Activated naive CD8-positive, alpha-beta T cell treated with anti-CD3 and anti-CD28 coated beads, Interleukin-2, amount 50 U/mL, for 24 hours (primary cell): Measurements from ENCODE around the gene PPHLN1.
A peak's percentile ranks its signal among the peaks of the same experiment; 100 is the strongest.

Experiments
- ATAC-seq: fragments of 150-1000 bp; cut with Tn5 transposase; one replicate; pipeline ENCODE4 v1.10.0; 2021
- DNase-seq: peaks from one replicate; pipeline ENCODE4 v3.0.0; 2021
- H3K27ac Mint-ChIP-seq: one replicate; pipeline ENCODE4 v1.8.0; 2021; ENCODE audit warnings: mild to moderate bottlenecking, mixed read lengths
- H3K27me3 Mint-ChIP-seq: one replicate; pipeline ENCODE4 v1.8.0; 2021; ENCODE audit warnings: mixed read lengths
- H3K36me3 Mint-ChIP-seq: one replicate; pipeline ENCODE4 v1.8.0; 2021; ENCODE audit warnings: low read depth, mixed read lengths
- H3K4me1 Mint-ChIP-seq: one replicate; pipeline ENCODE4 v1.8.0; 2021; ENCODE audit warnings: mixed read lengths
- H3K4me3 Mint-ChIP-seq: one replicate; pipeline ENCODE4 v1.8.0; 2021; ENCODE audit warnings: mild to moderate bottlenecking, moderate library complexity, mixed read lengths
- H3K9me3 Mint-ChIP-seq: one replicate; pipeline ENCODE4 v1.8.0; 2021; ENCODE audit warnings: mixed read lengths

PPHLN1 gene, protein sequence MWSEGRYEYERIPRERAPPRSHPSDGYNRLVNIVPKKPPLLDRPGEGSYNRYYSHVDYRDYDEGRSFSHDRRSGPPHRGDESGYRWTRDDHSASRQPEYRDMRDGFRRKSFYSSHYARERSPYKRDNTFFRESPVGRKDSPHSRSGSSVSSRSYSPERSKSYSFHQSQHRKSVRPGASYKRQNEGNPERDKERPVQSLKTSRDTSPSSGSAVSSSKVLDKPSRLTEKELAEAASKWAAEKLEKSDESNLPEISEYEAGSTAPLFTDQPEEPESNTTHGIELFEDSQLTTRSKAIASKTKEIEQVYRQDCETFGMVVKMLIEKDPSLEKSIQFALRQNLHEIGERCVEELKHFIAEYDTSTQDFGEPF

DNA sequence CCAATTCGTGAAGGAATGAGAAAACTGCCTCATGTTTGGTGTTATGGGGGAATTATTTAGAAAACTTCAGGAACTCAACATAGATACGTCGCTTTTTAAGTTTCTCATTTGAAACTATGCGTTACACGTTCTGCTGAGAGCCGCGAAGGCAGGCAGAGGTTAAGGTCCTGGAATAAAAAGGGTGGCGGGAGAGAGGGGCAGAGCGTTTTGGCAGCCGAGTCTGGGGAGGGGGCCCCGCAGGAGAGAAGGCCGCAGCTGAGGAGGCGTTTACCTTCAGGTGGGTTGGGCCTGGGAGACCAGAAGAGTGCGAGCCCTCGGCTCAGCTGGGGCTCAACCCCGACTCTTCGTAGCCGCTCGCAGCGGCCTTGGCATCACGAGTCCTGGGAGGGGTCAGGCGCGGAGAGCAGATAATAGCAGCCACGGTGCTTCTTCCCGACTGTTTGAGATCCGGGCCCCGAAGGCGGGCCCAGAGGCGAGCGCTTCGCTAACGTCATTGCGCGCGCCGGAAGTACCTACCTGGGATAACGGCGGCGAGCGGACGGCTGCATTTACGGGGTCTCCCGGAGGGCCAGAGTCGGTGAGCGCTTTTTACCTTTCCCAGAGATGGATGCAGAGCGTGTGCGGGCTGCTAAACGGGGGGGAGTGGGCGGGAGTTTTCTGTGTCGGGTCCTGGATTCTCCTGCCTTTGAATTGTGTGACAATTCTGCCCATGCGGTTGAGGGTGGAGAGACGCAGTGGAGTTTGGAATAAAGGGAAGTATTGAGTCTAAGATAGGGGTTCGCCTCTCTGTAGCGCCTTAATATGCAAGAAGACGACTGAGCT lies at the start of gene PPHLN1, which contains the start of gene ZCRB1:
TSS of gene PPHLN1 (plus strand) at position 515 of the 822 bp plus-strand sequence. CDS start 9,736 bp downstream, outside the sequence.
TSS of gene ZCRB1 (minus strand) at position 442 of the 822 bp plus-strand sequence. CDS start 1,992 bp downstream, outside the sequence.
- Mint-ChIP-seq H3K27ac (peak within 1 kb of the TSS; percentile 94), H3K9me3 (no peaks in the 10 kb centered on the region), H3K36me3 (peaks cover 13% of the 10 kb centered on the region), H3K4me1 (peaks cover 47% of the 10 kb centered on the region), H3K27me3 (no peaks in the 10 kb centered on the region), H3K4me3 (peak within 1 kb of the TSS; percentile 95)
- ATAC-seq (peak; percentile 96), DNase-seq (peak; percentile 87)

DNA sequence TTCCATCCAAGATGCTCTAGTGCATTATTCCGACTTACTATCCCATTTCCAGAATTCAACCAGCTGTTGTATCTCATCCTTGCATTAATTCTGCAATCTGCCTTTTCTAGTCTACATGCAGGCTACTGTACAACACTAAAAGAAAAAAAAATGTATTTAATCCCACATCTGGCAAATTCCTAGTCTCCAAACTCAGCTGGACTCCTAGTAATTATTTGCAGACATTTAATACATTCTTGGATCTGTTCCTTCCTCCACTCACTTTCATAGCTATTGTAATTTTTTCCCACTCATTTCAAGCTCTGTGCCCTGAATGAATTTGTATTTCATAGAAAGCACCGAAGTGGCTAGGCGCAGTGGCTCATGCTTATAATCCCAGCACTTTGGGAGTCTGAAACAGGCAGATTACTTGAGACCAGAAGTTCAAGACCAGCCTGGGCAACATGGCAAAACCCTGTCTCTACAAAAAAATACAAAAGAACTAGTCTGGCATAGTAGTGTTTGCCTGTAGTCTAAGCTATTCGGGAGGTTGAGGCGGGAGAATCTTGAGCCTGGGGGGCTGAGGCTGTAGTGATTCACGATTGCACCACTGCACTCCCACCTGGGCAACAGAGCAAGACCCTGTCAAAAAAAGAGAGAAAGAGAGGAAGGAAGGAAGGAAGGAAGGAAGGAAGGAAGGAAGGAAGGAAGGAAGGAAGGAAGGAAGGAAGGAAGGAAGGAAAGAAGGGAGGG lies 48.4 kb upstream of the PPHLN1 start:
- no peaks in the 10 kb centered on the region for H3K36me3 Mint-ChIP-seq
- H3K27ac Mint-ChIP-seq = no peak overlapping the region
- DNase-seq (no peak), ATAC-seq (no peak)
- H3K4me3 Mint-ChIP-seq = no peak overlapping the region
- H3K9me3 Mint-ChIP-seq = peaks cover 3% of the 10 kb centered on the region
- H3K27me3 Mint-ChIP-seq = peaks cover 5% of the 10 kb centered on the region
- no peaks in the 10 kb centered on the region for H3K4me1 Mint-ChIP-seq

DNA sequence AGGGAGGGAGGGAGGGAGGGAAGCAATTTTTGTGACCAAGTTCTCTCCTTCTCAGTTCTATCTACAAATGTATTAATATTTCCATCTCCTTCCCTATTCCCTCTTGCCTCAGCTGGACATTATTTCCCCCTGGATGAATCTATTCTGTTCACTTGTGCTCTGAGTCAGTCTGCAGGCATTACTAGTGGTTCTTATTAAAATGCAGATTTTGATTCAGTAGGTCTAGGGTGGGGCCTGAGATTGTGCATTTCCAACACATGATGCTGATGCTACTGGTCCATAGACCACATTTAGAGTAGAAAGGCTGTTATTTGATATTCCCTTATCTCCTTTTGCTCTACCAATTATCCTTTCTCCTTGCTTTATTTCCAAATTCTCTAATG lies 47.8 kb upstream of the PPHLN1 start:
- no peak for ATAC-seq
- Mint-ChIP-seq H3K27me3 (peaks cover 3% of the 10 kb centered on the region), H3K4me3 (no peak overlapping the region), H3K36me3 (no peaks in the 10 kb centered on the region), H3K4me1 (no peaks in the 10 kb centered on the region), H3K9me3 (no peaks in the 10 kb centered on the region), H3K27ac (no peak overlapping the region)
- DNase-seq = no peak

DNA sequence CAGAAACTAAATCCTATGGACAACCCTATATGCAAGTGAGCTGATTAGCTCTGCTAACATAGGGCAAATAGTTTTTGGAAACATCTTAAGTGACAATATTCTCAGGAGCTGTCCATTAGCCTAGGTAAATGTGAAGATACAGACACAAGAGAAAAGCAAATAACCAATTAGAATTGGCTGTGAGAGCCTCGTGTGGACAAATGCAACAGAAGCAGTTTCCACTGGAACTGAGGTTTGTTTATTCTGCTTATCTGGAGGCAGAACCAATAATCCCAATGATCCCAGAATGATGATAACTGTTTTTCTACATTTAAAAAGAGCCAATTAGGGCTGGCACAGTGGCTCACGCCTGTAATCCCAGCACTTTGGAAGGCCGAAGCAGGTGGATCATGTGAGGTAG lies 44.7 kb upstream of the PPHLN1 start:
- Mint-ChIP-seq H3K27me3 (peaks cover 3% of the 10 kb centered on the region), H3K4me1 (no peaks in the 10 kb centered on the region), H3K27ac (no peak overlapping the region), H3K9me3 (no peaks in the 10 kb centered on the region), H3K36me3 (no peaks in the 10 kb centered on the region), H3K4me3 (no peak overlapping the region)
- ATAC-seq (no peak), DNase-seq (no peak)

DNA sequence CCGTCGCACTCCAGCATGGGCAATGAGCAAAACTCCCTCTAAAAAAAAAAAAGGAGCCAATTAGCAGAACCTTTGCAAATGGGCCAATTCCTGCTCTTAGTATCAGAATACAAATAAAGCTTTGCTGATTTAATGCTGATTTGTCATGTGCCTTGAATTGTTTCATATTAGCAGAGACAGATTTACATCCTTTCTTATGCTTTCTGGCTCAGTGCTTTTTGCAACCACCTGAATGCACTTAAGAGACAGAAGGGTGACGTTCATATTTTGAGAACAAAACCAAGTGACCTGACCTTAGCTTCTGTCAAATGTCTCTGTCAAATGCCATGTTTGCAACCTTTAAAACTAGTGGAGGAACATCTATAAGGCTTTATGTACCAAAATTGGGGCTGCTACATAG lies 44.1 kb upstream of the PPHLN1 start:
- Mint-ChIP-seq H3K4me1 (no peaks in the 10 kb centered on the region), H3K27ac (no peak overlapping the region), H3K9me3 (no peaks in the 10 kb centered on the region), H3K36me3 (no peaks in the 10 kb centered on the region), H3K27me3 (peaks cover 3% of the 10 kb centered on the region), H3K4me3 (no peak overlapping the region)
- ATAC-seq (no peak), DNase-seq (no peak)

DNA sequence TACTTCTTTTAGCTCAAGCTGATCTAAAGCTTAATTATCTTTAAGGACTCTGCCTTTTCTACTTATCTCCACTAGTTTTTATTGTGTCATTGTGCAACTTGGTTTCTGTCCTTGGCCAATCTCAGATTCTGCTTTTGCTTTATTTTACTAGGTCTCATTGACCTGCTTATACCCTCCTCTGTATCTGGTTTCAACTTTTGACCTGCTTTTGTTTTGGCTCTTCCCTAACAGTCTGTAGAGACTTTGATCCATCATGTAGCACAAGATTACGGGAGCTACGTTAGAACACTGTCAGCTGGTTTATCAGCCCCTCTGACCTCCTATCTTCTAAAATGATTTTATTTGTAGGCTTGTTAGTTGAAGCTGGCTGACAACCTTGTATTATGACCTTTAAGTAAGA lies 43.7 kb upstream of the PPHLN1 start:
- H3K9me3 Mint-ChIP-seq = no peaks in the 10 kb centered on the region
- DNase-seq (no peak), ATAC-seq (no peak)
- no peaks in the 10 kb centered on the region for H3K36me3 Mint-ChIP-seq
- no peak overlapping the region for H3K27ac Mint-ChIP-seq
- no peaks in the 10 kb centered on the region for H3K4me1 Mint-ChIP-seq
- H3K27me3 Mint-ChIP-seq = peaks cover 3% of the 10 kb centered on the region
- H3K4me3 Mint-ChIP-seq = no peak overlapping the region

DNA sequence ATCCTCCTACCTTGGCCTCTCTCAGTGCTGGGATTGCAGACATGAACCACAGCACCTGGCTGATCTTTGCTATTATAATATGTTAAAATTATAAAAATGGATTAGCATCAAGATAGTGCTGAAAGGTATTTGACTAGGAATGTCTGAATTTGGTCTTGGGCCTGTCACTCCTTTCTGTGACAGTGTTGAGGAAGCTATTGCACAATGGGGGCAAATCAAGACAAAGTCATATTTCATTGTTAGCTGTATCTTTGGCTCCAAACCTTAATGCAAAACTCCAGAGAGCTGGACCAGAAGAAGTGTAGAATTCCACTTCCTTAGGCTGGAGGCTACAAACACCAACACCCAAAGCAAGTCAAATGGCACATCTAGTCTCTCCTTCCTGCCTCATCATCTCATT lies 42.2 kb upstream of the PPHLN1 start:
- Mint-ChIP-seq H3K4me1 (no peaks in the 10 kb centered on the region), H3K36me3 (no peaks in the 10 kb centered on the region), H3K27ac (no peak overlapping the region), H3K4me3 (no peak overlapping the region), H3K9me3 (no peaks in the 10 kb centered on the region), H3K27me3 (peaks cover 3% of the 10 kb centered on the region)
- DNase-seq (no peak), ATAC-seq (no peak)

DNA sequence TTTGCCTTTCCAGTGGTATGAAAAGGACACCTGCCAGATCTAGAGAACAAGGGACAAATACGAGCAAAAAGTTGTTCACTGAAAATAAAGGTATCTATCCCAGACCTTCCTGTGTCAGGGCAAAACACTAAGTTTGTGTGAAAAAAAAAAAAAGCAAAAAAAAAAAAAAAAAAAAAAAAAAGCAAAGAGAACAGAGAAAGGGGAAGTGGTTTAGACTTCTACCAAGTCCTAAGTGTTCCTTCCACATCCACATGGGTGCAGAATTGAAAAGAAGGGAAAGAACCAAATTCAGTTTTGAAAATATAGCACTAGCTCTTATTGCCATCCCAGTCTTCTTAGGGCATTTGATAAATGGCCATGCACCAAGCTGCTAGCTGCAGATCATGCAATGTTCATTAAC lies 41.8 kb upstream of the PPHLN1 start:
- ATAC-seq = no peak
- H3K4me1 Mint-ChIP-seq = no peaks in the 10 kb centered on the region
- H3K4me3 Mint-ChIP-seq = no peak overlapping the region

DNA sequence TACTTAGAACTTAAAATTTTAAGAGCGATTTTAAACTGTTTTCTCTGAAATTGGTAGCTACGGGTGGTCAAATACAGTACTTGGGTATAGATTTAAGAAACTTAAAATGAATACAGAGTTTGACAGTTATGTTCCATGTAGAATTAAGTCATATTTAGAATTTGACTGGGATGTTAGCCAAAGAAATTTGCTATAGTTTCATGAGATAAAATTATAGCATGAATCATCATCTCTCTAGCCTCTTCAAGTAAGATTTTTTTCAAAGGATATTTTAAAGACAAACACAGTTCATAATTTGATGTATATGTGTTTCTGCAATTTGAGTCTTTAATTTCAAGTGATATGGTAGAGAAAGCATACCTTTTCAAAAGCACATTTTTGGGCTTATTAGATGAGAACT lies 41.1 kb upstream of the PPHLN1 start:
- Mint-ChIP-seq H3K9me3 (no peaks in the 10 kb centered on the region), H3K36me3 (no peaks in the 10 kb centered on the region), H3K4me3 (no peak overlapping the region), H3K4me1 (no peaks in the 10 kb centered on the region), H3K27ac (no peak overlapping the region), H3K27me3 (peaks cover 6% of the 10 kb centered on the region)
- no peak for DNase-seq
- no peak for ATAC-seq

More for the DNA sequence above, 41.8 kb upstream of the PPHLN1 start:
- H3K36me3 Mint-ChIP-seq = no peaks in the 10 kb centered on the region
- no peak for DNase-seq
- no peaks in the 10 kb centered on the region for H3K9me3 Mint-ChIP-seq
- no peak overlapping the region for H3K27ac Mint-ChIP-seq
- peaks cover 3% of the 10 kb centered on the region for H3K27me3 Mint-ChIP-seq

DNA sequence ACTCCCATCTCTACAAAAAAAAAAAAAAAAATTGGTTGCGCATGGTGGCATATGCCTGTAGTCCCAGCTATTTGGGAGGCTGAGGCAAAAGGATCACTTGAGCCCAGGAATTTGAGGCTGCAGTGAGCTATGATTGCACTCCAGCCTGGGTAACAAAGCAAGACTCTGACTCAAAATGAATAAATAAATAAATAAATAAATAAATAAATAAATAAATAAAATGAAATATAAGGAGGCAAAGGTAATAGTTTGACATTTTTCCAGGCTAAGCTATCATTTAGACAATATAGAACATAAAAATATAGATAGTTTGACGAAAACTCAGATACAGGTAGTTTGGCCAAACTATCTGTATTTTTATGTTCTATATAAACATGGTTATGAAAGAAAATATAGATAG lies 40.5 kb upstream of the PPHLN1 start:
- Mint-ChIP-seq H3K4me1 (no peaks in the 10 kb centered on the region), H3K36me3 (no peaks in the 10 kb centered on the region), H3K4me3 (no peak overlapping the region), H3K27ac (no peak overlapping the region), H3K27me3 (peaks cover 5% of the 10 kb centered on the region), H3K9me3 (no peaks in the 10 kb centered on the region)
- ATAC-seq (no peak), DNase-seq (no peak)

DNA sequence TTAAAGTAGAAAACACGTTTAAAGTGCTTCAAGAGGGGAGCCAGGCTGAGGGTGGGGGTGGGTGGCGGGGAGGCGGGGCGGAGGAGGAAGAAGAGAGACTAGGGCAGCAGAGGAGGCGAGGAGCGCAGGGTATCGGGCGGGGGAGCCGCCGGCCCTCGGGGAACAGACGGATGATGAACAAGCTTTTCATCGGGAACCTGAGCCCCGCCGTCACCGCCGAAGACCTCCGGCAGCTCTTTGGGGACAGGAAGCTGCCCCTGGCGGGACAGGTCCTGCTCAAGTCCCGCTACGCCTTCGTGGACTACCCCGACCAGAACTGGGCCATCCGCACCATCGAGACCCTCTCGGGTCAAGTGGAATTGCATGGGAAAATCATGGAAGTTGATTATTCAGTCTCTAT lies 39.2 kb upstream of the PPHLN1 start:
- DNase-seq (no peak), ATAC-seq (no peak)
- Mint-ChIP-seq H3K27ac (no peak overlapping the region), H3K27me3 (peaks cover 5% of the 10 kb centered on the region), H3K4me1 (no peaks in the 10 kb centered on the region), H3K9me3 (no peaks in the 10 kb centered on the region), H3K36me3 (no peaks in the 10 kb centered on the region), H3K4me3 (no peak overlapping the region)

DNA sequence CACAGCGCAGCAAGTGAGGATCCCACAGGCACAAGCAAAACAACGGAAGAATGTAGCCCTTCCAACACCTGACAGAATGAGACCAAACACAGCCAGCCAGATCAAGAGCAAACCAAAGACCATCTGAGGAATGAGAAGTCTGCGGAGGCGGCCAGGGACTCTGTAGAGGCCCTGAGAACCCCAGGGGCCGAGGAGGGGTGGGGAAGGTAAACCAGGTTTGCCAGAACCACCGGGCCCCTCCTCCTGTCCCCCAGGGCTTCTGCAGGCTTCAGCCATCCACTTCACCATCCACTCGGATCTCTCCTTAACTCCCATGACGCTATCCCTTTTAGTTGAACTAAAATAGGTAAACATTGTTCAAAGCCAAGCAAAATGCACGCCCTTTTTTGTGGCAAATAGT lies 37.4 kb upstream of the PPHLN1 start:
- ATAC-seq (no peak), DNase-seq (no peak)
- H3K4me3 Mint-ChIP-seq = no peak overlapping the region
- no peaks in the 10 kb centered on the region for H3K4me1 Mint-ChIP-seq
- no peaks in the 10 kb centered on the region for H3K9me3 Mint-ChIP-seq
- no peaks in the 10 kb centered on the region for H3K36me3 Mint-ChIP-seq
- peaks cover 5% of the 10 kb centered on the region for H3K27me3 Mint-ChIP-seq
- no peak overlapping the region for H3K27ac Mint-ChIP-seq

DNA sequence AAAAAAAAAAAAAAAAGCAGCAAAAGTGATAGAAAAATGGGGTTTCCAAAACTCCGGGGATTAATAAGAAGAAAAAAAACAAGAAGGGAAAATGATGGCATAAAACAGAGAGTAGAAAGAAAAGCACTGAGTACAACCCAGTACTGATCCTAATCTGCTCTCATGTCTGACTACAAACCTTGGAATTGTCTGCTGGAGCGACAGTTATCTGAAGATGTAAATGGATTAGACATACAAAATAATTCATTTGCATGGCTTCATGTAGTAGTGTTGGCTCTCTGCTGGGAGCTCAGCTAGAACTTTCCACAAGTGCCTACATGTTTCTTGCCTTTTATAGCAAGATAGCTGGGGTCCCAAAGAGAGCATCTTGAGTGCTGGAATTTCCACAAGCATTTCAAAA lies 34.3 kb upstream of the PPHLN1 start:
- H3K36me3 Mint-ChIP-seq = no peaks in the 10 kb centered on the region
- H3K27ac Mint-ChIP-seq = no peak overlapping the region
- peaks cover 5% of the 10 kb centered on the region for H3K27me3 Mint-ChIP-seq
- DNase-seq = no peak
- no peak overlapping the region for H3K4me3 Mint-ChIP-seq
- ATAC-seq = no peak
- no peaks in the 10 kb centered on the region for H3K4me1 Mint-ChIP-seq
- no peaks in the 10 kb centered on the region for H3K9me3 Mint-ChIP-seq

DNA sequence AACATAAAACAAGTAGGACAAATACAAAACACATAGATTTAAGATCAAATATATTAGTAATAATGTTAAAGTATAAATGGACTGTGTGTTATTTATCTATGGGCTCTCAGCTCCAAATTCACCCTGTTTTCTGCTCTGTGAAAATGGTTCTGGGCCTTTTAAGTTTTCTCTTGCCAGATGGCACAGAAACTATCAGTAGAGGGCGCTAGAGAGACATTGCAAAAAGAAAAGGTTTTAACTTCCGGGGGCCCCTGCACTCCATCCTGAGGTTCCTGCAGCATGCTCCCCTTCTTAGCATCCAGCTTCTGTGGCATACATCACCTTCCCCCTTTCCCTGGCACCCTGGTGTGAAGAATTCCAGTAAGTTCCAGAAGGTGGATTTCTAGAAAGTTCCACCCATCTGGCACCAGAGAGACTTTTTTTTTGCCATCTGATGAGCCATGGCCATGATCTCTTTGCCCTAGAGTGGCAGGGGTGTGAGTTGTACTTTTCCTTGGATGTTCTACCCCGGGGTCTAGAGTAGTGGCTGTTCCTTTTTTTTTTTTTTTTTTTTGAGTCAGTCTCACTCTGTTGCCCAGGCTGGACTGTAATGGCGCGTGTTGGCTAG lies 29.4 kb upstream of the PPHLN1 start:
- no peak for DNase-seq
- no peak for ATAC-seq
- no peak overlapping the region for H3K27ac Mint-ChIP-seq
- H3K4me3 Mint-ChIP-seq = no peak overlapping the region
- H3K36me3 Mint-ChIP-seq = no peaks in the 10 kb centered on the region
- H3K4me1 Mint-ChIP-seq = peaks cover 24% of the 10 kb centered on the region
- H3K9me3 Mint-ChIP-seq = no peaks in the 10 kb centered on the region
- no peaks in the 10 kb centered on the region for H3K27me3 Mint-ChIP-seq
